HG03039 (cell line): ENCODE measurements around the gene MMP21.

ENCODE experiments used
- ATAC-seq: cut with Tn5 transposase; IDR thresholded peaks from one replicate; pipeline ENCODE4 v1.9.1; 2021; ENCODE audit warnings: mild to moderate bottlenecking, moderate library complexity; ENCODE audit not compliant: unreplicated experiment

The MMP21 gene

GRCh38 chr10:125766511-125766910, 9.1 kb downstream of the MMP21 start:
- no peak for ATAC-seq

GRCh38 chr10:125765835-125766234, 9.8 kb downstream of the MMP21 start:
- ATAC-seq: no peak

- no peak for ATAC-seq
These were observed 12.7 kb downstream of the MMP21 start for GRCh38 chr10:125762692-125763648.

- ATAC-seq: no peak
These were observed 13.7 kb downstream of the MMP21 start for GRCh38 chr10:125761961-125762360.

DNA sequence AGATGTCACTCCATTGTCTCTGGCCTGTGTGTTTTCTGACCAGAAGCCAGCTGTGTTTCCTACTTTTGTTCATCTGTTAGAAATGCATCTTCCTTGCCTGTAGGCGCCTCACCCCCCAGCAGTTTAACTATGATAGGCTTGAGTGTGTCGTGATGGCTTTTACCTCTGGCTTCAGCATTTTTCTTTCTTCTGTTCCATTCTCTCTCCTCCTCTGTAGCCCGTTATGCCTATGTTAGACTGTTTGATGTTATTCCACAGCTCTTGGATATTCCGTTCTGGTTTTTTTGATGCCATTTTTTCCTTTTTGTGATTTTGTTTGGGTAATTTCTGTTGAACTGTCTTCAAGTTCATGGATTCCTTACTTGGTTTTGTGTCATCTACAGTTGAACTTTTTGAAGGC, 17.9 kb downstream of the MMP21 start:
- no peak for ATAC-seq

GRCh38 chr10:125756853-125757487, 18.7 kb downstream of the MMP21 start:
- no peak for ATAC-seq

DNA sequence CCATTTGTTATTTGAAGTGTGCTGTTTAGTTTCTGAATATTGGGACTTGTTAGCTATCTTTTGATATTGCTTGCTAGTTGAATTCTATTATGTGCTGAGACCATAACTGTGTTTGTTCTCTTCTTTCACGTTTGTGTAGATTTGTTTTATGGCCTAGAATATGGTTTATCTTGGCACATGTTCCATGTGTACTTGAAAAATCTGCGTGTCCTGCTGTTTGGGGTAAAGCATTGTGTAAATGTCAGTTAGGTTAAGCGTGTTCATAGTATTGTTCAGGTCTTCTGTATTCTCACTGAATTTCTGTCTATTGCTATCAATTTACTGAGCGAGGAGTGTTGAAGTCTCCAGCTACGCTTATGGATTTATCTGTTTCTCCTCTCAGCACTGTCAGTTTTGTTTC, 19.4 kb downstream of the MMP21 start:
- no peak for ATAC-seq

DNA sequence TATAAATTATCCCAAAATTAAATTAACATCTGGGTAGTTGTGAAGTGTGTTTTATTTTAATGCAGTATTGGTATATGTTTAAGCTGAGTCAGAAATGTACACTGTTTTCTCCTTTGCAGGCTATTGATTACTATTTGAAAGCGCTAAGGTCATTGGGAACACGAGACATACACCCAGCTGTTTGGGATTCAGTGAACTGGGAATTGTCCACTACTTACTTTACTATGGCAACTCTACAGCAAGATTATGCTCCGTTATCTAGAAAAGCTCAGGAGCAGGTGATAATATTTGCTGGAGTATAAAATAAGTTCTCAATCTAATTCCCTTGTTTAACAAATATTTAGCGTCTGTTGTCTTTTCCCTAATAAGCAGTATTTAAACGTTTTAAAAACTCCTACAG, 28.2 kb downstream of the MMP21 start:
- no peak for ATAC-seq

- no peak for ATAC-seq
These were observed 30.7 kb downstream of the MMP21 start for GRCh38 chr10:125744909-125745308.

GRCh38 chr10:125742465-125742864, 33.2 kb downstream of the MMP21 start:
- no peak for ATAC-seq

GRCh38 chr10:125739994-125740679, 35.5 kb downstream of the MMP21 start:
- ATAC-seq: no peak

- ATAC-seq: no peak
These were observed 37.4 kb downstream of the MMP21 start for GRCh38 chr10:125738206-125738605.

DNA sequence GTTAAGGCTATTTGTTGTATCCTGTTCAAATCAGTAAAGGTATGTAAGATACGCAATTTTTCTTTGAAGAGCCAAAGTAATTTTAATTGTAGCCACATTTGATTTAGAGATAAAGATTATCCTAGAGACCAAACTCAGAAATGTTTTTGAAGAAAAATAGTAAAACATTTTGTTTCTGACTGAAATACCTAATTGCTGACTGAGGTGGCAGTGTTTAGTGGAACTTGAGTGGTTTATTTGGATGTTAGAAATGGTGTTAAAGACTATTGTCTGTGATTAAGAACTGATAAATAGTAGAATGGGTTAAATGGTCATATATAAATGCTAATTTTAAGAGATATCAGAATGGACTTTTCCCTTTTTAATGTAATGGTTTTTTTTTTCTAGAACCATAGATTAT, 40.8 kb downstream of the MMP21 start:
- no peak for ATAC-seq

DNA sequence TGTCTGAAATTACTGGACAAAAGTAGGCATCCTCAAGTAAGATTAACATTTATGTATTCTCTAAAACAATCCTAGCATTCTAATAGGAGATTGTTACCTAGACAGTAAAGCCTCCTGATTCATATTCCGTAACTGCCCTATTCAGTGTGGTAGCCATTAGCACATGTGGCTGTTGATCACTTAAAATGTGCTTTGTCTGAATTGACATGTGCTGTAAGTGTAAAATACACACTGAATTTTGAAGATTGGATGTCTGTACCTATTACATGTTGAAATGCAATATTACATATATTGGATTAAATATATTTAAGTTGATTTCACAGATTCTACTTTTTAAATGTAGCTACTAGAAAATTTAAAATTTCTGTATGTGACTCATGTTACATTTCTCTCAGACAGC, 41.5 kb downstream of the MMP21 start:
- no peak for ATAC-seq

DNA sequence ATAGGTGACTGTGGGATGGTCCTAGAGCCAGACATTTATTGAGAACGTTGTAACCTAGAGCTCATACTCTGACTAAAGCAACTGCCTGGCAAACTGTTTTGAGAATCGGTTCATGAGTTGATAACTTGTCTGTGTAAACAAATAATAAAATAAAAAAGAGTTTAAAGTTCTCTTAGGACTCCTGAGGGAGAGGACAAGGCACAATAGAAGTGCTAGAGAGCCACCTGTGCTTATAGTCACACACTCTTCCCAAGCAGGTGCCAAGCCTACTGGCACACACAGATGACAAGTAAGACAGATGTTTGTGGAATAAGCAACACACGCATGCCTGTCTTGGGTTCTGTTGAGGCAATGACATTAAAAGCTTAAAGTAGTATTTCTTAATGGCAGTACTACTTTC, 48.2 kb downstream of the MMP21 start:
- ATAC-seq: no peak

GRCh38 chr10:125726914-125727313, 48.7 kb downstream of the MMP21 start:
- ATAC-seq: no peak

DNA sequence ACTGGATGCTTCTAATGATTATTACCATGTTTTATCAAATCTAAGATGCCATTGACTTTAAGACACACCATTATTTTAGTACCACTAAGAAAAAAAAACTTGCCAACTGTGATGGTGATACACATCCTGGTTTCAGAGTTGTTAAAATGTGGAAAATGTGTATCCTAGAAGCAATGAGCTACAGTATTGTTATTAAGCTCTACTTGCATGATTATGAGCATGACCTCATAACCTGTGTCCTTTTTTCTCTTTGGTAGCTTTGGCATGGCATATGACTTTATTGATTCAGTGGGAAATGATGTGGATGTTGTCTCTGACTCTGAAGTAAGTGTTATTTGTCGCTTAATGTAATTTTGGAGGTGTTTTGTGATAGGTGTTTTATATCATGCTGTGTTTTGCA, 52.8 kb downstream of the MMP21 start:
- no peak for ATAC-seq

DNA sequence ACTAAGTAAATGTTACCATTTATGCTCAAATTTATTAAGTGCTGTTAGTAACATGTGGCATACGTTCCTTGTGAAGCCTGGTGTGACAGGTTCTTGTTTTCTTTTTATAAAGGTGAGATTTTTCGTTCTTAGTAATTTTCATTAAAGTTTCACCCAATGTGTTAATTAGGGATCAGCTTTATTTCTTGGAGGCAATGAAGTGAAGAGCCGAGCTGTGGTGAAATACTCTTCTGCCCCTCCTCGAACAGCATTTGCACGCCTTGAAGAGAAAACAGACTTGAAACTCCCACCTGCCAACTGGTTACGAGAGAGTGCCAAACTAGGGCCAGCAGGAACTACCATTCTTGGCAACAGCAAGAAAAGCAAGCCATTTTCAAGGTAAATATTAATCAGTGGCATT, 54.6 kb downstream of the MMP21 start:
- no peak for ATAC-seq

GRCh38 chr10:125720002-125720382, 55.6 kb downstream of the MMP21 start:
- ATAC-seq: peak; percentile 1

- peak; percentile 95 for ATAC-seq
These were observed 56.2 kb downstream of the MMP21 start, which contains the start of gene EDRF1 for GRCh38 chr10:125719173-125720001. EDRF1 (plus strand) TSS chr10:125719709; CDS start chr10:125719808, 99 bp downstream.
